HepG2 (cell line): ENCODE measurements around the gene ACBD6. TPM values are rescaled to one million over a fixed set of nuclear protein-coding genes. Genes with fewer than 3 reads are reported as not detected.

Experiments used
- ATAC-seq: fragments of 200-7000 bp; cut with Tn5 transposase; 3 replicates; pipeline ENCODE4 v1.9.1; 2020; ENCODE audit warnings: mild to moderate bottlenecking, moderate library complexity
- BruUV-seq: library from RNA; stranded (reverse); fragments of 400-500 nt; replicated peaks from 2 replicates; lab custom pipeline; 2021; lab: Mats Ljungman, UMichigan
- CTCF ChIA-PET: fragments of 300-600 bp; formaldehyde crosslinking; extraction: SDS; loops from one replicate; lab custom pipeline; 2021; ENCODE audit warnings: low total read pairs, inconsistent platforms, low intra/inter-chr PET ratio; lab: Yijun Ruan, JAX
- POLR2A ChIA-PET: fragments of 350-600 bp; sonication (Branson Sonifier 250); formaldehyde crosslinking; loops from one replicate; lab custom pipeline; 2020; ENCODE audit warnings: antibody characterized with exemption, inconsistent platforms; lab: Yijun Ruan, JAX
- DNase-seq: peaks from one replicate; pipeline ENCODE4 v3.0.0-alpha.2; 2015; ENCODE audit warnings: low spot score
- FAIRE-seq: peaks from 3 replicates; lab custom pipeline; 2011; peaks lifted over from hg19 to GRCh38; lab: Jason Lieb, UNC
- H2AFZ ChIP-seq: one replicate; pipeline ENCODE4 v1.6.1; 2011; ENCODE audit warnings: low read length, inconsistent platforms
- H3K27ac ChIP-seq: fragments of 300-600 bp; 3 replicates; pipeline ENCODE4 v1.8.0; 2011; ENCODE audit warnings: mixed run types, mild to moderate bottlenecking, mixed read lengths, low read length, inconsistent platforms; ENCODE audit not compliant: insufficient read depth; ENCODE audit errors: extremely low read length
- H3K27me3 ChIP-seq, 2 experiments: fragments of 200-600 bp in 1 of 2; 2 replicates in 1 of 2; 3 replicates in 1 of 2; pipeline versions ENCODE4 v1.6.0 to v1.8.0; 2011; ENCODE audit warnings: low read length in 2 of 2, mild to moderate bottlenecking in 2 of 2, moderate library complexity in 2 of 2, inconsistent platforms in 1 of 2; ENCODE audit not compliant: insufficient read depth in 2 of 2, control insufficient read depth in 1 of 2
- H3K36me3 ChIP-seq, 2 experiments: fragments of 200-600 bp in 1 of 2; replicated peaks in 1 of 2; 2 replicates in 1 of 2; 3 replicates in 1 of 2; pipeline versions ENCODE4 v1.5.1 to v1.8.0; 2011; ENCODE audit warnings: low read length in 2 of 2, inconsistent platforms in 1 of 2; ENCODE audit not compliant: insufficient read depth in 2 of 2, control insufficient read depth in 1 of 2
- H3K4me1 ChIP-seq: 2 replicates; pipeline ENCODE4 v1.5.1; 2012; ENCODE audit warnings: low read length, inconsistent platforms; ENCODE audit not compliant: insufficient read depth
- H3K4me2 ChIP-seq: 2 replicates; pipeline ENCODE4 v1.6.0; 2011; ENCODE audit warnings: low read depth, low read length, inconsistent platforms
- H3K4me3 ChIP-seq, 3 experiments: fragments of 200-600 bp in 1 of 3; sonication (generic), shearing (Covaris generic) in 1 of 3; replicated peaks in 1 of 3; 2 replicates each; pipeline ENCODE4 v1.5.1; 2011 to 2016; ENCODE audit warnings: low read length in 3 of 3, inconsistent platforms in 2 of 3, low read depth in 2 of 3, mild to moderate bottlenecking in 2 of 3, control low read depth in 1 of 3, mixed read lengths in 1 of 3; ENCODE audit not compliant: insufficient read depth in 1 of 3
- H3K79me2 ChIP-seq: one replicate; pipeline ENCODE4 v1.6.1; 2011; ENCODE audit warnings: low read length, inconsistent platforms; ENCODE audit not compliant: insufficient read depth
- H3K9ac ChIP-seq: 2 replicates; pipeline ENCODE4 v1.6.0; 2011; ENCODE audit warnings: mild to moderate bottlenecking, low read depth, low read length, inconsistent platforms; ENCODE audit not compliant: insufficient read depth
- H3K9me3 ChIP-seq: 2 replicates; pipeline ENCODE4 v1.5.1; 2012; ENCODE audit warnings: mild to moderate bottlenecking, low read length
- H4K20me1 ChIP-seq: 2 replicates; pipeline ENCODE4 v1.6.0; 2011; ENCODE audit warnings: inconsistent platforms, mild to moderate bottlenecking, low read length, moderate library complexity; ENCODE audit not compliant: insufficient read depth
- ELF1 ChIP-seq: sonication (generic); formaldehyde crosslinking; IDR thresholded peaks from 2 replicates; pipeline ENCODE4 v1.4.0; 2020; ENCODE audit warnings: missing genetic modification reagents
- HOXA9 ChIP-seq: sonication (generic); formaldehyde crosslinking; IDR thresholded peaks from 2 replicates; pipeline ENCODE4 v1.8.1; 2022; ENCODE audit warnings: missing genetic modification reagents, mild to moderate bottlenecking, moderate library complexity, borderline replicate concordance
- MED8 ChIP-seq: sonication (generic); formaldehyde crosslinking; IDR thresholded peaks from 2 replicates; pipeline ENCODE4 v1.8.1; 2023; ENCODE audit warnings: mild to moderate bottlenecking, missing genetic modification reagents; ENCODE audit not compliant: insufficient replicate concordance
- PAWR ChIP-seq: sonication (generic); formaldehyde crosslinking; IDR thresholded peaks from 2 replicates; pipeline ENCODE4 v1.4.0; 2020; ENCODE audit warnings: missing genetic modification reagents, mild to moderate bottlenecking, borderline replicate concordance
- RFXANK ChIP-seq: IDR thresholded peaks from 2 replicates; pipeline ENCODE4 v1.6.1; 2016
- SNRNP70 ChIP-seq: fragments of 200-400 bp; formaldehyde crosslinking; IDR thresholded peaks from 2 replicates; pipeline ENCODE4 v1.6.1; 2017; ENCODE audit warnings: mild to moderate bottlenecking, low read depth, low read length, moderate library complexity
- SP1 ChIP-seq, 2 experiments: fragments of 450-650 bp in 1 of 2; sonication (generic) in 1 of 2; formaldehyde crosslinking in 1 of 2; IDR thresholded peaks; 2 replicates each; pipeline versions ENCODE4 v1.4.0 to v1.6.1; 2016 to 2020; ENCODE audit warnings: missing genetic modification reagents in 1 of 2
- ZBTB38 ChIP-seq: sonication (generic); formaldehyde crosslinking; IDR thresholded peaks from 2 replicates; pipeline ENCODE4 v1.5.1; 2020; ENCODE audit warnings: mild to moderate bottlenecking, missing genetic modification reagents
- ZMAT3 ChIP-seq: sonication (generic); formaldehyde crosslinking; conservative IDR thresholded peaks from 2 replicates; pipeline ENCODE4 v1.7.0; 2021; ENCODE audit warnings: missing genetic modification reagents
- ZNF24 ChIP-seq: fragments of 450-650 bp; IDR thresholded peaks from 2 replicates; pipeline ENCODE4 v1.6.1; 2017; ENCODE audit warnings: antibody characterized with exemption, mild to moderate bottlenecking
- ZNF251 ChIP-seq: sonication (generic); formaldehyde crosslinking; IDR thresholded peaks from 2 replicates; pipeline ENCODE4 v1.9.0; 2021; ENCODE audit warnings: mild to moderate bottlenecking, missing genetic modification reagents
- ZNF441 ChIP-seq: sonication (generic); formaldehyde crosslinking; IDR thresholded peaks from 2 replicates; pipeline ENCODE4 v1.7.0; 2021; ENCODE audit warnings: missing genetic modification reagents, borderline replicate concordance
- ZNF577 ChIP-seq: sonication (generic); formaldehyde crosslinking; IDR thresholded peaks from 2 replicates; pipeline ENCODE4 v1.4.0; 2020; ENCODE audit warnings: mild to moderate bottlenecking, low read depth, missing genetic modification reagents, borderline replicate concordance
- whole genome bisulfite sequencing: methylation state at CpG from one replicate; pipeline ENCODE4 v1.1.6; 2017; ENCODE audit warnings: low lambda C conversion rate; 5-methylcytosine and 5-hydroxymethylcytosine counted together
- in situ Hi-C: cut with HindIII; loops from 2 replicates; pipeline ENCODE4 v1.10.0; 2017; ENCODE audit warnings: low pct_unique_long_range_greater_than_20kb; ENCODE audit not compliant: extremely low pct_ligation_motif_present
- intact Hi-C: fragments of 100-400 bp; cut with micrococcal nuclease; formaldehyde crosslinking; loops from one replicate; pipeline ENCODE4 v1.10.0; 2022; ENCODE audit not compliant: unreplicated experiment
- polyA plus RNA-seq, 8 experiments: library from polyadenylated mRNA; depleted of rRNA in 3 of 8; stranded (reverse) in 7 of 8; unstranded in 1 of 8; fragments of >200 nt; fragmentation: Illumina TruSeq in 4 of 8; extraction: Trizol in 4 of 8; gene quantifications; 2 replicates each; pipeline versions ENCODE4 v1.2.1 to v1.2.3, GENCODE V29; 2011 to 2016; ENCODE audit warnings: low read depth in 4 of 8, missing spikeins in 1 of 8, mixed read lengths in 1 of 8; ENCODE audit not compliant: insufficient read depth in 1 of 8
- total RNA-seq, 5 experiments: library from RNA; depleted of rRNA; stranded (reverse); fragments of >200 nt; fragmentation: Illumina TruSeq; extraction: Trizol; gene quantifications; 2 replicates each; pipeline ENCODE4 v1.2.3, GENCODE V29; 2016; ENCODE audit warnings: low read depth in 1 of 5
- TF ChIP-seq, protein P1 (sequence below): sonication (generic); formaldehyde crosslinking; IDR thresholded peaks from 2 replicates; pipeline ENCODE4 v1.5.1; 2020; ENCODE audit warnings: mild to moderate bottlenecking, missing genetic modification reagents, moderate library complexity
- TF ChIP-seq, protein P2 (sequence below): sonication (generic); formaldehyde crosslinking; IDR thresholded peaks from 2 replicates; pipeline ENCODE4 v1.4.0; 2020; ENCODE audit warnings: missing genetic modification reagents, mild to moderate bottlenecking, borderline replicate concordance

Gene ACBD6
- total and polyA plus RNA-seq, 2 of the 13 experiments (the other 11 are each of a cell fraction or from before 2014, with no cell fraction given) = 33.5 to 47.2 TPM

DNA sequence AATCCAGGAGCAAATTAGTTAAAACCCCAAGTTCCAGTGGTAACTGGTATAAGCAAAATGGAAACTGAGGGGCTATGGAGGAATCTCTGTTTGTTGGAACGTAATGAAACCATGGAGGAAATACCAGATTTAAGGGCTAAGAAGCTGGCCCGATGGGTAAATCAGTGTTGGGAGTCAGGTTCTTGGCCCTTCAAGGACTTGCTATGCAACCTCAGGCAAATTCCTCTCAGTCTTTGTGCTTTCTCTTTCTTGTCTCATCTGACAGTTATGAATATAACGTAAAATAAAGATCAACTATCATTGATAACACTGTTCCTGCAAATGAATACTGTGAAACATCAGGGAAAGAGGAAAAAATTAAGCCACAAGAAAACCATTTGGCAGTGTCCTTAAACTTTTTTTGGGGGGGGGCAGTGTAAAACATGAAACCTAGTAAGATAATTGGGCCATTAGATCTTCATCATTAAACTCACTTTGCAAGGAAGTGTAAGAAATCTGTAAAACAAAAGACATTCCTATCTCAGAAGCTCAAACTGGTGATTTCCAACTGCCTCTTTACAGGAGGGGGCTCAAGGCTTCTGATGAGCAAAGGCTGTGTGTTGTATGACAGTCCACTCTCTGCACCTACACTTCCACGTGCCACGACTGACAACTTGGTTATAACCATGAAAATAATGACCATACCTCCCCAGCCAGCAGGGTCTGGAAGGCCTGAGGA, 224.7 kb downstream of the ACBD6 start:
- Histone ChIP-seq H3K4me2 (no peak overlapping the region), H2AFZ (no peak overlapping the region), H3K79me2 (no peaks in the 10 kb centered on the region), H4K20me1 (no peaks in the 10 kb centered on the region), H3K4me1 (no peaks in the 10 kb centered on the region), H3K27me3 (no peaks in the 10 kb centered on the region), H3K9ac (no peak overlapping the region), H3K27ac (no peak overlapping the region), H3K36me3 (peaks cover 1 to 25% of the 10 kb centered on the region in 2 experiments; a peak in 3 of 5 replicates), H3K4me3 (no peak overlapping the region), H3K9me3 (no peaks in the 10 kb centered on the region)
- no TSS peak for BruUV-seq
- no peak for FAIRE-seq
- CTCF ChIA-PET = no interaction called here
- TF ChIP-seq ZMAT3 = no peak
- whole genome bisulfite sequencing = 99% methylated on average over 5 of the region's 5 CpGs
- POLR2A ChIA-PET = no interaction called here
- intact Hi-C loops (no loop called here), in situ Hi-C loops (no loop called here)
- no peak for DNase-seq
- ATAC-seq = no peak

DNA sequence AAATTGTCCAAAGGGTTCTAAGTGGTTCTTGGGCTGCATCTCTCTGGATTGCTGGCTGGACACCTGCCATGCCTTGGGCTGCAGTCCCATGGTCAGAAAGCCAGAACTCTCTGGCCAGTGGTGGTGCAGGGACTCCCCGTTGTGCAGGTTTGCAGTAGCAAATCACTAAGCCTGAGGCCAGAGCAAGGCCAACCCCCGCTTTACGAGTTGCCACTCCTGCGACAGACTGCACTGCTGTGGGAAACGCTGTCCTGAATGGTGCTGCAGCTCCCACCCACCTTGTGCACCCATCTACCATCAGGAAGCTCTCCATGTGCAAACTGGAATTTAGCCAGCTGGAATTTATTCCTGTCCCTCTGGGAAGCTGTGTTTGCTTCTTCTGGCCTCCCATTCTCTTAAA, 226.7 kb downstream of the ACBD6 start:
- intact Hi-C loops = no loop called here
- BruUV-seq = no TSS peak
- TF ChIP-seq, protein P1, sequence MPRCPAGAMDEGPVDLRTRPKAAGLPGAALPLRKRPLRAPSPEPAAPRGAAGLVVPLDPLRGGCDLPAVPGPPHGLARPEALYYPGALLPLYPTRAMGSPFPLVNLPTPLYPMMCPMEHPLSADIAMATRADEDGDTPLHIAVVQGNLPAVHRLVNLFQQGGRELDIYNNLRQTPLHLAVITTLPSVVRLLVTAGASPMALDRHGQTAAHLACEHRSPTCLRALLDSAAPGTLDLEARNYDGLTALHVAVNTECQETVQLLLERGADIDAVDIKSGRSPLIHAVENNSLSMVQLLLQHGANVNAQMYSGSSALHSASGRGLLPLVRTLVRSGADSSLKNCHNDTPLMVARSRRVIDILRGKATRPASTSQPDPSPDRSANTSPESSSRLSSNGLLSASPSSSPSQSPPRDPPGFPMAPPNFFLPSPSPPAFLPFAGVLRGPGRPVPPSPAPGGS (CRISPR knock-in tag) = no peak
- TF ChIP-seq SP1 (IDR thresholded peaks at IDR 0.05) = no peak
- TF ChIP-seq SP1 (CRISPR knock-in tag; IDR thresholded peaks at IDR 0.05) = no peak
- no peak for TF ChIP-seq PAWR (CRISPR knock-in tag)
- TF ChIP-seq, protein P2, sequence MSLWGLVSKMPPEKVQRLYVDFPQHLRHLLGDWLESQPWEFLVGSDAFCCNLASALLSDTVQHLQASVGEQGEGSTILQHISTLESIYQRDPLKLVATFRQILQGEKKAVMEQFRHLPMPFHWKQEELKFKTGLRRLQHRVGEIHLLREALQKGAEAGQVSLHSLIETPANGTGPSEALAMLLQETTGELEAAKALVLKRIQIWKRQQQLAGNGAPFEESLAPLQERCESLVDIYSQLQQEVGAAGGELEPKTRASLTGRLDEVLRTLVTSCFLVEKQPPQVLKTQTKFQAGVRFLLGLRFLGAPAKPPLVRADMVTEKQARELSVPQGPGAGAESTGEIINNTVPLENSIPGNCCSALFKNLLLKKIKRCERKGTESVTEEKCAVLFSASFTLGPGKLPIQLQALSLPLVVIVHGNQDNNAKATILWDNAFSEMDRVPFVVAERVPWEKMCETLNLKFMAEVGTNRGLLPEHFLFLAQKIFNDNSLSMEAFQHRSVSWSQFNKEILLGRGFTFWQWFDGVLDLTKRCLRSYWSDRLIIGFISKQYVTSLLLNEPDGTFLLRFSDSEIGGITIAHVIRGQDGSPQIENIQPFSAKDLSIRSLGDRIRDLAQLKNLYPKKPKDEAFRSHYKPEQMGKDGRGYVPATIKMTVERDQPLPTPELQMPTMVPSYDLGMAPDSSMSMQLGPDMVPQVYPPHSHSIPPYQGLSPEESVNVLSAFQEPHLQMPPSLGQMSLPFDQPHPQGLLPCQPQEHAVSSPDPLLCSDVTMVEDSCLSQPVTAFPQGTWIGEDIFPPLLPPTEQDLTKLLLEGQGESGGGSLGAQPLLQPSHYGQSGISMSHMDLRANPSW (CRISPR knock-in tag) = no peak
- no peak for TF ChIP-seq ZNF441 (CRISPR knock-in tag)
- no peak for TF ChIP-seq ZNF251 (CRISPR knock-in tag)
- TF ChIP-seq RFXANK = no peak
- TF ChIP-seq HOXA9 = no peak
- TF ChIP-seq MED8 = no peak
- TF ChIP-seq ZNF577 = no peak
- TF ChIP-seq ZBTB38 = no peak
- TF ChIP-seq ELF1 (CRISPR knock-in tag) = no peak
- TF ChIP-seq ZNF24 = no peak
- no peak for TF ChIP-seq SNRNP70

More for the DNA sequence above, 226.7 kb downstream of the ACBD6 start:
- WGBS = no CpG with 5 or more reads among the region's 5 CpGs
- Histone ChIP-seq H3K79me2 (no peaks in the 10 kb centered on the region), H3K27me3 (no peaks in the 10 kb centered on the region), H3K9me3 (no peaks in the 10 kb centered on the region), H2AFZ (no peak overlapping the region), H3K36me3 (peaks cover 1 to 24% of the 10 kb centered on the region in 2 experiments; a peak in 3 of 5 replicates), H3K4me3 (no peak overlapping the region), H3K4me1 (peaks cover 8% of the 10 kb centered on the region), H3K4me2 (no peak overlapping the region), H4K20me1 (no peaks in the 10 kb centered on the region; the same call in 1 of the 2 replicates), H3K27ac (no peak overlapping the region), H3K9ac (no peak overlapping the region)
- ChIA-PET CTCF (no interaction called here), POLR2A (no interaction called here)
- in situ Hi-C loops = no loop called here
- ATAC-seq (no peak), DNase-seq (no peak), FAIRE-seq (no peak)
